ENCODE measurements around the gene CTNNA3. TPM values are rescaled to one million over a fixed set of nuclear protein-coding genes. Genes with fewer than 3 reads are reported as not detected.

CTNNA3 gene
- polyA plus RNA-seq, 2 donors: 0.08 to 0.10 TPM

GRCh38 chr10:65949526-65949925, 1746.5 kb downstream of the CTNNA3 start:
- Histone ChIP-seq H3K27ac (ENCODE audit: low read depth in 2 of 2, low read length in 1 of 2) (no peak overlapping the region), H3K4me3 (ENCODE audit: low read depth in 1 of 2, low read length in 2 of 2) (no peak overlapping the region), H3K36me3 (ENCODE audit: control insufficient read depth in 2 of 2, insufficient read depth in 2 of 2, low read length in 1 of 2) (no peaks in the 10 kb centered on the region), H3K27me3 (ENCODE audit: control insufficient read depth in 1 of 2, insufficient read depth in 2 of 2, low read length in 2 of 2) (no peaks in the 10 kb centered on the region), H3K4me1 (ENCODE audit: control insufficient read depth in 2 of 2, insufficient read depth in 2 of 2, low read length in 1 of 2) (no peaks in the 10 kb centered on the region), H3K9me3 (ENCODE audit: control insufficient read depth in 2 of 2, insufficient read depth in 1 of 2, low read depth in 1 of 2, low read length in 1 of 2) (no peaks in the 10 kb centered on the region)
- WGBS, 2 donors: 71 to 81% methylated on average over 2 of the region's 2 CpGs

GRCh38 chr10:65945061-65945460, 1750.9 kb downstream of the CTNNA3 start:
- Histone ChIP-seq H3K27ac (ENCODE audit: low read depth in 2 of 2, low read length in 1 of 2) (no peak overlapping the region), H3K36me3 (ENCODE audit: control insufficient read depth in 2 of 2, insufficient read depth in 2 of 2, low read length in 1 of 2) (no peaks in the 10 kb centered on the region), H3K4me1 (ENCODE audit: control insufficient read depth in 2 of 2, insufficient read depth in 2 of 2, low read length in 1 of 2) (no peaks in the 10 kb centered on the region), H3K9me3 (ENCODE audit: control insufficient read depth in 2 of 2, insufficient read depth in 1 of 2, low read depth in 1 of 2, low read length in 1 of 2) (no peaks in the 10 kb centered on the region), H3K27me3 (ENCODE audit: control insufficient read depth in 1 of 2, insufficient read depth in 2 of 2, low read length in 2 of 2) (no peaks in the 10 kb centered on the region), H3K4me3 (ENCODE audit: low read depth in 1 of 2, low read length in 2 of 2) (no peak overlapping the region)
- WGBS, 2 donors: 64 to 67% methylated on average over 3 of the region's 3 CpGs

GRCh38 chr10:65943451-65943850, 1752.5 kb downstream of the CTNNA3 start:
- Histone ChIP-seq H3K27ac (ENCODE audit: low read depth in 2 of 2, low read length in 1 of 2) (no peak overlapping the region), H3K36me3 (ENCODE audit: control insufficient read depth in 2 of 2, insufficient read depth in 2 of 2, low read length in 1 of 2) (no peaks in the 10 kb centered on the region), H3K27me3 (ENCODE audit: control insufficient read depth in 1 of 2, insufficient read depth in 2 of 2, low read length in 2 of 2) (no peaks in the 10 kb centered on the region), H3K4me1 (ENCODE audit: control insufficient read depth in 2 of 2, insufficient read depth in 2 of 2, low read length in 1 of 2) (no peaks in the 10 kb centered on the region), H3K9me3 (ENCODE audit: control insufficient read depth in 2 of 2, insufficient read depth in 1 of 2, low read depth in 1 of 2, low read length in 1 of 2) (no peaks in the 10 kb centered on the region), H3K4me3 (ENCODE audit: low read depth in 1 of 2, low read length in 2 of 2) (no peak overlapping the region)
- WGBS, 2 donors: 76 to 84% methylated on average over 2 of the region's 2 CpGs

- Histone ChIP-seq H3K27ac (ENCODE audit: low read depth in 2 of 2, low read length in 1 of 2) (no peak overlapping the region), H3K27me3 (ENCODE audit: control insufficient read depth in 1 of 2, insufficient read depth in 2 of 2, low read length in 2 of 2) (no peaks in the 10 kb centered on the region), H3K4me1 (ENCODE audit: control insufficient read depth in 2 of 2, insufficient read depth in 2 of 2, low read length in 1 of 2) (no peaks in the 10 kb centered on the region), H3K4me3 (ENCODE audit: low read depth in 1 of 2, low read length in 2 of 2) (no peak overlapping the region), H3K36me3 (ENCODE audit: control insufficient read depth in 2 of 2, insufficient read depth in 2 of 2, low read length in 1 of 2) (no peaks in the 10 kb centered on the region), H3K9me3 (ENCODE audit: control insufficient read depth in 2 of 2, insufficient read depth in 1 of 2, low read depth in 1 of 2, low read length in 1 of 2) (no peaks in the 10 kb centered on the region)
- WGBS, 2 donors: 27 to 49% methylated on average over 3 of the region's 3 CpGs
These were observed 1755.0 kb downstream of the CTNNA3 start for GRCh38 chr10:65940816-65941662.

DNA sequence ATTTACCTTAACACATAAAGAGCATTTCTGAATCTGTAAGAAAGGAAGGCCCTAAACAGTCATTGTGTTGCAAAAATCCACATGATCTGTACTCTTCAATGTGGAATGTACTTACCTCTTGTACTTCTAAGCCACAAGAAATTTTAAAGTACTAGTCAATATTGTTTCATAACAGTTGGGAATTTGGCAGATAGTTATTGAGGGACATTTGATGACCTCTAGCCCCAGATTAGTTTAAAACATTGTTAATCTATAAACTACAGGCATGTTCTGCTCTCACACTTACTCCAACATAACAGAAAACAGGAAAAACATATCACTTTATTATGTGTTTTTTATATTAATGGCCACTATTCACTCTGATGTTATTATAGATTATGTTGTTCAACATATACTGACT, 1755.9 kb downstream of the CTNNA3 start:
- Histone ChIP-seq H3K4me3 (ENCODE audit: low read depth in 1 of 2, low read length in 2 of 2) (no peak overlapping the region), H3K27ac (ENCODE audit: low read depth in 2 of 2, low read length in 1 of 2) (no peak overlapping the region), H3K9me3 (ENCODE audit: control insufficient read depth in 2 of 2, insufficient read depth in 1 of 2, low read depth in 1 of 2, low read length in 1 of 2) (no peaks in the 10 kb centered on the region), H3K36me3 (ENCODE audit: control insufficient read depth in 2 of 2, insufficient read depth in 2 of 2, low read length in 1 of 2) (no peaks in the 10 kb centered on the region), H3K27me3 (ENCODE audit: control insufficient read depth in 1 of 2, insufficient read depth in 2 of 2, low read length in 2 of 2) (no peaks in the 10 kb centered on the region), H3K4me1 (ENCODE audit: control insufficient read depth in 2 of 2, insufficient read depth in 2 of 2, low read length in 1 of 2) (no peaks in the 10 kb centered on the region)

DNA sequence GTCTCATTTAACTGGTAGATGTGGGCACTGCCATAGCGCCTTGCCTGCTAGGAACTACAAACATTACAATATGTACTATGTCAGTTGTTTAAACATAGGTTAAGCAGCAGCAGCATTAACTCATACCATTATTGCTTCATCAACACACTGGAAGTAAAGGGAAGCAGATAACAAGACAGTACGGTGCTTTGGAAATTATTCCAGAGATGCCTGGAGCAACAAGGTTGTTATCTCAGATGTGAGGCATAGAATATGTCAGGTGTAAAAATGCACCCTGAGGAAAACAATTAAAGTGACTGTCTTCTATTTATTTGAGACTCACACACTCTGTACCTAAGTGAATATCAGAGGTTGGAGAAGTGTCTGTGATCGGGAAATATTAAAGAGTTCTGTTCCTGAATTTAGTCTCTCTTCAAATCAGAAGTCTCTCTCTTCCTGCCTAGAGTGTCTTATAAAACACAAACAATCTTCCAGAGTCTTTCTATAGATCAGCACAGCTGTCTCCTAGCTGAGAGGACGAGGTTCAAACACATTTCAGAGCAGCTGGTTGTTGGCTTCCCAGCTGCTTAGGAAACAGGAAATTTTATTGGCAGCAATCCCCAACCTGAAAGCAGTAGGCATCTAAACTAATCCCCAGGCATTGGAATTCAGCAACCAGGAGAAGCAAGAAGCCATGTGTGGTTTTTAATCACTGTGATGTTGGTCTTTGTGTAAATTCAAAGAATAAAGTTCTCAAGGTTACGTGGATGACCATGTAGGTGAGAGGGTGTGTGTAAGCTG, 1764.5 kb downstream of the CTNNA3 start:
- Histone ChIP-seq H3K36me3 (ENCODE audit: control insufficient read depth in 2 of 2, insufficient read depth in 2 of 2, low read length in 1 of 2) (no peaks in the 10 kb centered on the region), H3K4me3 (ENCODE audit: low read depth in 1 of 2, low read length in 2 of 2) (no peak overlapping the region), H3K27ac (ENCODE audit: low read depth in 2 of 2, low read length in 1 of 2) (no peak overlapping the region), H3K27me3 (ENCODE audit: control insufficient read depth in 1 of 2, insufficient read depth in 2 of 2, low read length in 2 of 2) (no peaks in the 10 kb centered on the region), H3K4me1 (ENCODE audit: control insufficient read depth in 2 of 2, insufficient read depth in 2 of 2, low read length in 1 of 2) (no peaks in the 10 kb centered on the region), H3K9me3 (ENCODE audit: control insufficient read depth in 2 of 2, insufficient read depth in 1 of 2, low read depth in 1 of 2, low read length in 1 of 2) (no peaks in the 10 kb centered on the region)
- WGBS, 2 donors: 52 to 61% methylated on average over 5 of the region's 5 CpGs

- 18 to 25% methylated on average over 1 of the region's 1 CpG for WGBS, 2 donors
- Histone ChIP-seq H3K27ac (ENCODE audit: low read depth in 2 of 2, low read length in 1 of 2) (no peak overlapping the region), H3K9me3 (ENCODE audit: control insufficient read depth in 2 of 2, insufficient read depth in 1 of 2, low read depth in 1 of 2, low read length in 1 of 2) (no peaks in the 10 kb centered on the region), H3K27me3 (ENCODE audit: control insufficient read depth in 1 of 2, insufficient read depth in 2 of 2, low read length in 2 of 2) (no peaks in the 10 kb centered on the region), H3K36me3 (ENCODE audit: control insufficient read depth in 2 of 2, insufficient read depth in 2 of 2, low read length in 1 of 2) (no peaks in the 10 kb centered on the region), H3K4me1 (ENCODE audit: control insufficient read depth in 2 of 2, insufficient read depth in 2 of 2, low read length in 1 of 2) (no peaks in the 10 kb centered on the region), H3K4me3 (ENCODE audit: low read depth in 1 of 2, low read length in 2 of 2) (no peak overlapping the region)
These were observed 1784.7 kb downstream of the CTNNA3 start for GRCh38 chr10:65911151-65911835.

DNA sequence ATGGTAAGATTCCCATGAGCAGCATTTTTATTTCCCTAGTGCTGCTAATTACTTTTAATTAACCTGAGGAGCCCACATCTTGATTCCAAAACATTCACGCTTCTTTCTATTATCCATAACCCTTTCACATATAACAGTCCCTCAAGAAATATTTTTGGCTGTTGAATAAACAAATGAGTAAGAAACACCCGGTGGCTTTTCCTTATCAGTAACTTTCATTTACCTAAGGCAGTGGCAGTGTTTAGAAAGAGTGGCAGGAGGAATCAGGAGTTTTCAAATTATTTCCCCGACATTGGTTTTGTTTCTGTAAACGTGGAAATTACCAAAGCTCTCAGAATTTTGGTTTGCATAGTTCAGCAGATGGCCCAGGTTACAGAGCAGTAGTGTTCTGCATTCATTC, 1785.8 kb downstream of the CTNNA3 start:
- H3K27ac ChIP-seq (ENCODE audit: low read depth in 2 of 2, low read length in 1 of 2): no peak overlapping the region
- H3K27me3 ChIP-seq (ENCODE audit: control insufficient read depth in 1 of 2, insufficient read depth in 2 of 2, low read length in 2 of 2): no peaks in the 10 kb centered on the region
- no peaks in the 10 kb centered on the region for H3K9me3 ChIP-seq (ENCODE audit: control insufficient read depth in 2 of 2, insufficient read depth in 1 of 2, low read depth in 1 of 2, low read length in 1 of 2)
- H3K4me1 ChIP-seq (ENCODE audit: control insufficient read depth in 2 of 2, insufficient read depth in 2 of 2, low read length in 1 of 2): no peaks in the 10 kb centered on the region
- 38 to 60% methylated on average over 4 of the region's 4 CpGs for WGBS, 2 donors
- H3K36me3 ChIP-seq (ENCODE audit: control insufficient read depth in 2 of 2, insufficient read depth in 2 of 2, low read length in 1 of 2): no peaks in the 10 kb centered on the region
- no peak overlapping the region for H3K4me3 ChIP-seq (ENCODE audit: low read depth in 1 of 2, low read length in 2 of 2)

DNA sequence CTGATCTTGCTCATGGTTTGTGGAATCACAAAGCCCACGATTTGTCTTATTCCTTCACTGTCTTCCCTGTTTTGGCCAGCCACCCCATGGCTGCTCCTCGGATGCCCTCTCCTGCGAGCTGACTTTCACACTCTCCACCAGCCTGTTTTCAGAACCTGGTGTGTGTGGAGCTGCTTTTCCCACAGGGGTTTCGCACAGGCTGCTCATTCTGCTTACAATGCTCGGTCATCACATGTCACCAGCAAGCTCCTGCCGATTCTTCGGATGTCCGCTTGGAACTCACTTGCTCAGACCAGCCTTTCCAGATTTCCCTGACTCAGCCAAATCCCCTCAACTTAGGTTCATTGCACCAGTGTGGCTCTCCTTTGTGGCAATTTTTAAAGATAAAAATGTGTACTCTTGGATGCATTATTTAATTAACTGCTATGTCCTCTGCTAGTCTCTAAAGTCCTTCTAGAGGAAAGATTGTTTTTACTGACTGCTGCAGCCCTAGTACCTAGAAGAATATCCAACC, 1788.7 kb downstream of the CTNNA3 start:
- Histone ChIP-seq H3K9me3 (ENCODE audit: control insufficient read depth in 2 of 2, insufficient read depth in 1 of 2, low read depth in 1 of 2, low read length in 1 of 2) (no peaks in the 10 kb centered on the region), H3K27ac (ENCODE audit: low read depth in 2 of 2, low read length in 1 of 2) (no peak overlapping the region), H3K4me3 (ENCODE audit: low read depth in 1 of 2, low read length in 2 of 2) (no peak overlapping the region), H3K4me1 (ENCODE audit: control insufficient read depth in 2 of 2, insufficient read depth in 2 of 2, low read length in 1 of 2) (no peaks in the 10 kb centered on the region), H3K36me3 (ENCODE audit: control insufficient read depth in 2 of 2, insufficient read depth in 2 of 2, low read length in 1 of 2) (no peaks in the 10 kb centered on the region), H3K27me3 (ENCODE audit: control insufficient read depth in 1 of 2, insufficient read depth in 2 of 2, low read length in 2 of 2) (no peaks in the 10 kb centered on the region)
- 71 to 82% methylated on average over 8 of the region's 8 CpGs for WGBS, 2 donors

Data from esophagus (tissue), 2 donors.